Esophagus muscularis mucosa (tissue), 4 donors: Measurements from ENCODE around the gene ONECUT3.

Experiments
- EP300 ChIP-seq: sonication (generic); formaldehyde crosslinking; IDR thresholded peaks from one replicate; pipeline ENCODE4 v1.6.1; 2017; ENCODE audit warnings: antibody characterized with exemption
- POLR2A ChIP-seq: fragments of 450-650 bp; IDR thresholded peaks from one replicate; pipeline ENCODE4 v1.6.1; 2017; ENCODE audit warnings: antibody characterized with exemption, moderate library complexity, mild to moderate bottlenecking, low read depth
- POLR2AphosphoS5 ChIP-seq, 2 donors: sonication (generic); formaldehyde crosslinking; IDR thresholded peaks; one replicate each; pipeline ENCODE4 v1.6.1; 2017; ENCODE audit warnings: antibody characterized with exemption in 2 of 2
- TF ChIP-seq, protein P1 (sequence below), 3 experiments: fragments of 200-600 bp in 2 of 3; fragments of 450-650 bp in 1 of 3; sonication (generic) in 2 of 3; IDR thresholded peaks; one replicate each; pipeline ENCODE4 v1.5.1; 2017 to 2019; ENCODE audit warnings: antibody characterized with exemption in 3 of 3, mild to moderate bottlenecking in 2 of 3, moderate library complexity in 1 of 3

DNA sequence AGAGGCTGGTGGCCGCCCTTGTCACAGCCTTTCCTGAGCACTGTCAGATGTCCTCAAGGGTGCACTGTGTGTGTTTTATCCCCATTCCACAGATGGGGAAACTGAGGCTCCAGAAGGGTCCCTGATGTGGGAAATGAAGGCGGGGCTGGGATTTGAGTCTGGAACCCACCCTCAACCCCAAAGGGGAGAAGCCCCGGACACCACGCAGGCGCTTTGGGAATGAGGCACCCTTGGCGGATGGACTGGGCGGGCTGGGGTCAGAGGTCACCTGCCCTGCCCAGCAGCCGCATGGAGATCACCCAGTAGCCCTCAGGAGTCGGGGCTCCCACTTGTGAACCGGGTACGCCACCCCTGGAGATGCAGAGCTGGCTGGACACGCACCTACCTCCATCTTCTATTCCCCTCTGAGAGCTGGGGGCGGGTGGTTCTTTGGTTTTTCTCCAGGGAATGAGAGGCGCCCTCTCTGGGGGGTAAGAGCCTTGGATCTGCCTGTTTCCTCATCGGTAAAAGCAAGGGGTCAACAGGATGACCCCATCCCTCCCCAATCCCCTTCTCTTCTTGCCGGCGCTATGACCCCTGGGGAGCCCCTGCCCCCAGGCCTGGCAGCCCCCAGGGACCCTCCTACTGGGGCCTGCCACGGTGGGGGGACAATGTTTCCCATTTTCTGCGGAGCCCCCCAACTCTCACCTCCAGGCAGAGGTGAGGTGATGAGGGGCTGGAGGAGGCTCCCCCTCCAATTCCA is 8.3 kb upstream of the ONECUT3 start:
- TF ChIP-seq, protein P1, sequence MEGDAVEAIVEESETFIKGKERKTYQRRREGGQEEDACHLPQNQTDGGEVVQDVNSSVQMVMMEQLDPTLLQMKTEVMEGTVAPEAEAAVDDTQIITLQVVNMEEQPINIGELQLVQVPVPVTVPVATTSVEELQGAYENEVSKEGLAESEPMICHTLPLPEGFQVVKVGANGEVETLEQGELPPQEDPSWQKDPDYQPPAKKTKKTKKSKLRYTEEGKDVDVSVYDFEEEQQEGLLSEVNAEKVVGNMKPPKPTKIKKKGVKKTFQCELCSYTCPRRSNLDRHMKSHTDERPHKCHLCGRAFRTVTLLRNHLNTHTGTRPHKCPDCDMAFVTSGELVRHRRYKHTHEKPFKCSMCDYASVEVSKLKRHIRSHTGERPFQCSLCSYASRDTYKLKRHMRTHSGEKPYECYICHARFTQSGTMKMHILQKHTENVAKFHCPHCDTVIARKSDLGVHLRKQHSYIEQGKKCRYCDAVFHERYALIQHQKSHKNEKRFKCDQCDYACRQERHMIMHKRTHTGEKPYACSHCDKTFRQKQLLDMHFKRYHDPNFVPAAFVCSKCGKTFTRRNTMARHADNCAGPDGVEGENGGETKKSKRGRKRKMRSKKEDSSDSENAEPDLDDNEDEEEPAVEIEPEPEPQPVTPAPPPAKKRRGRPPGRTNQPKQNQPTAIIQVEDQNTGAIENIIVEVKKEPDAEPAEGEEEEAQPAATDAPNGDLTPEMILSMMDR (IDR thresholded peaks at IDR 0.05), result no peak
- TF ChIP-seq POLR2A (no peak), EP300 (no peak), POLR2AphosphoS5 (IDR thresholded peaks at IDR 0.05) (no peak)
